ENCODE results near the gene CTSO.

CTSO gene

GRCh38 chr4:155907556-155907955, 46.1 kb downstream of the CTSO start:
- no peaks in the 10 kb centered on the region for H3K27me3 ChIP-seq (ENCODE audit: insufficient read depth, low read length, poor library complexity, severe bottlenecking)
- no peaks in the 10 kb centered on the region for H3F3A ChIP-seq (ENCODE audit: low read depth)
- H4K20me1 ChIP-seq (ENCODE audit: insufficient read depth, low read length, poor library complexity, severe bottlenecking) = no peaks in the 10 kb centered on the region
- H2AFZ ChIP-seq (ENCODE audit: low read length) = no peak overlapping the region
- H3K4me3 ChIP-seq (ENCODE audit: low read length, poor library complexity, severe bottlenecking) = no peak overlapping the region
- H3K36me3 ChIP-seq (ENCODE audit: insufficient read depth, low read length) = no peaks in the 10 kb centered on the region
- no peaks in the 10 kb centered on the region for H3K79me2 ChIP-seq (ENCODE audit: insufficient read depth, low read length)
- H3K9ac ChIP-seq (ENCODE audit: low read depth, low read length, poor library complexity, severe bottlenecking) = no peak overlapping the region
- no peaks in the 10 kb centered on the region for H3K4me1 ChIP-seq (ENCODE audit: insufficient read depth, low read length, poor library complexity, severe bottlenecking)
- no peaks in the 10 kb centered on the region for H3K9me2 ChIP-seq (replicated peaks; ENCODE audit: low read depth, low read length)
- no peaks in the 10 kb centered on the region for H3K9me3 ChIP-seq (ENCODE audit: insufficient read depth, low read depth, low read length)
- H3K4me2 ChIP-seq (ENCODE audit: low read depth, low read length, poor library complexity, severe bottlenecking) = no peak overlapping the region
- TF ChIP-seq CTCF (conservative IDR thresholded peaks at IDR 0.05; ENCODE audit: low read length) (no peak), EZH2phosphoT487 (IDR thresholded peaks at IDR 0.05; ENCODE audit: borderline replicate concordance) (no peak)

- no peaks in the 10 kb centered on the region for H3K9me3 ChIP-seq (ENCODE audit: insufficient read depth, low read depth, low read length)
- H3K4me3 ChIP-seq (ENCODE audit: low read length, poor library complexity, severe bottlenecking) = no peak overlapping the region
- no peaks in the 10 kb centered on the region for H3K27me3 ChIP-seq (ENCODE audit: insufficient read depth, low read length, poor library complexity, severe bottlenecking)
- H3K79me2 ChIP-seq (ENCODE audit: insufficient read depth, low read length) = no peaks in the 10 kb centered on the region
- H3K4me2 ChIP-seq (ENCODE audit: low read depth, low read length, poor library complexity, severe bottlenecking) = no peak overlapping the region
- no peaks in the 10 kb centered on the region for H3K9me2 ChIP-seq (replicated peaks; ENCODE audit: low read depth, low read length)
- no peak overlapping the region for H3K9ac ChIP-seq (ENCODE audit: low read depth, low read length, poor library complexity, severe bottlenecking)
- TF ChIP-seq EZH2phosphoT487 (IDR thresholded peaks at IDR 0.05; ENCODE audit: borderline replicate concordance) = no peak
- TF ChIP-seq CTCF (conservative IDR thresholded peaks at IDR 0.05; ENCODE audit: low read length) = no peak
- no peaks in the 10 kb centered on the region for H3K4me1 ChIP-seq (ENCODE audit: insufficient read depth, low read length, poor library complexity, severe bottlenecking)
- no peaks in the 10 kb centered on the region for H3F3A ChIP-seq (ENCODE audit: low read depth)
- no peaks in the 10 kb centered on the region for H3K36me3 ChIP-seq (ENCODE audit: insufficient read depth, low read length)
- no peak overlapping the region for H2AFZ ChIP-seq (ENCODE audit: low read length)
- H4K20me1 ChIP-seq (ENCODE audit: insufficient read depth, low read length, poor library complexity, severe bottlenecking) = no peaks in the 10 kb centered on the region
These were observed 47.0 kb downstream of the CTSO start for GRCh38 chr4:155906554-155907247.

- no peaks in the 10 kb centered on the region for H3K9me3 ChIP-seq (ENCODE audit: insufficient read depth, low read depth, low read length)
These were observed 49.3 kb downstream of the CTSO start for GRCh38 chr4:155904331-155904730.

GRCh38 chr4:155903453-155903852, 50.2 kb downstream of the CTSO start, which contains the start of gene TDO2:
Gene TDO2 (plus strand): TSS chr4:155903696. CDS start chr4:155903759, 63 bp downstream.
- H3K9ac ChIP-seq (ENCODE audit: low read depth, low read length, poor library complexity, severe bottlenecking) = no peak within 1 kb of the TSS
- no peaks in the 10 kb centered on the region for H3K4me1 ChIP-seq (ENCODE audit: insufficient read depth, low read length, poor library complexity, severe bottlenecking)
- no peaks in the 10 kb centered on the region for H3K36me3 ChIP-seq (ENCODE audit: insufficient read depth, low read length)
- H3K4me2 ChIP-seq (ENCODE audit: low read depth, low read length, poor library complexity, severe bottlenecking) = no peak within 1 kb of the TSS
- TF ChIP-seq CTCF (conservative IDR thresholded peaks at IDR 0.05; ENCODE audit: low read length) (no peak), EZH2phosphoT487 (IDR thresholded peaks at IDR 0.05; ENCODE audit: borderline replicate concordance) (no peak)
- H3K79me2 ChIP-seq (ENCODE audit: insufficient read depth, low read length) = no peaks in the 10 kb centered on the region
- no peaks in the 10 kb centered on the region for H3F3A ChIP-seq (ENCODE audit: low read depth)
- H4K20me1 ChIP-seq (ENCODE audit: insufficient read depth, low read length, poor library complexity, severe bottlenecking) = no peaks in the 10 kb centered on the region
- H3K4me3 ChIP-seq (ENCODE audit: low read length, poor library complexity, severe bottlenecking) = no peak within 1 kb of the TSS
- no peaks in the 10 kb centered on the region for H3K9me3 ChIP-seq (ENCODE audit: insufficient read depth, low read depth, low read length)
- H3K27me3 ChIP-seq (ENCODE audit: insufficient read depth, low read length, poor library complexity, severe bottlenecking) = no peaks in the 10 kb centered on the region
- no peak within 1 kb of the TSS for H2AFZ ChIP-seq (ENCODE audit: low read length)
- H3K9me2 ChIP-seq (replicated peaks; ENCODE audit: low read depth, low read length) = no peaks in the 10 kb centered on the region

More at GRCh38 chr4:155904331-155904730, 49.3 kb downstream of the CTSO start:
- Histone ChIP-seq H3K4me3 (ENCODE audit: low read length, poor library complexity, severe bottlenecking) (no peak overlapping the region), H3K79me2 (ENCODE audit: insufficient read depth, low read length) (no peaks in the 10 kb centered on the region), H3K27me3 (ENCODE audit: insufficient read depth, low read length, poor library complexity, severe bottlenecking) (no peaks in the 10 kb centered on the region), H2AFZ (ENCODE audit: low read length) (no peak overlapping the region), H3K4me1 (ENCODE audit: insufficient read depth, low read length, poor library complexity, severe bottlenecking) (no peaks in the 10 kb centered on the region), H3F3A (ENCODE audit: low read depth) (no peaks in the 10 kb centered on the region), H3K9ac (ENCODE audit: low read depth, low read length, poor library complexity, severe bottlenecking) (no peak overlapping the region), H3K9me2 (replicated peaks; ENCODE audit: low read depth, low read length) (no peaks in the 10 kb centered on the region), H4K20me1 (ENCODE audit: insufficient read depth, low read length, poor library complexity, severe bottlenecking) (no peaks in the 10 kb centered on the region), H3K36me3 (ENCODE audit: insufficient read depth, low read length) (no peaks in the 10 kb centered on the region), H3K4me2 (ENCODE audit: low read depth, low read length, poor library complexity, severe bottlenecking) (no peak overlapping the region)
- no peak for TF ChIP-seq EZH2phosphoT487 (IDR thresholded peaks at IDR 0.05; ENCODE audit: borderline replicate concordance)

All from Loucy (cell line).